ENCODE data around the gene WNT3A.

WNT3A gene, protein sequence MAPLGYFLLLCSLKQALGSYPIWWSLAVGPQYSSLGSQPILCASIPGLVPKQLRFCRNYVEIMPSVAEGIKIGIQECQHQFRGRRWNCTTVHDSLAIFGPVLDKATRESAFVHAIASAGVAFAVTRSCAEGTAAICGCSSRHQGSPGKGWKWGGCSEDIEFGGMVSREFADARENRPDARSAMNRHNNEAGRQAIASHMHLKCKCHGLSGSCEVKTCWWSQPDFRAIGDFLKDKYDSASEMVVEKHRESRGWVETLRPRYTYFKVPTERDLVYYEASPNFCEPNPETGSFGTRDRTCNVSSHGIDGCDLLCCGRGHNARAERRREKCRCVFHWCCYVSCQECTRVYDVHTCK

GRCh38 chr1:228006786-228007048 lies at the start of gene WNT3A:
TSS of gene WNT3A (plus strand) at chr1:228006998. CDS start at chr1:228007129, 131 bp downstream.
- Histone ChIP-seq H3K4me1 (ENCODE audit: insufficient read depth, low read length, severe bottlenecking) (peaks cover 3% of the 10 kb centered on the region), H3K4me3 (ENCODE audit: low read depth, low read length, poor library complexity, severe bottlenecking) (no peak within 1 kb of the TSS), H2AFZ (ENCODE audit: low read length) (no peak within 1 kb of the TSS), H3K4me2 (ENCODE audit: low read length) (no peak within 1 kb of the TSS), H3K27me3 (ENCODE audit: insufficient read depth, low read length) (no peaks in the 10 kb centered on the region), H3K79me2 (ENCODE audit: insufficient read depth, low read length) (no peaks in the 10 kb centered on the region), H3F3A (ENCODE audit: insufficient read depth, low read length) (no peaks in the 10 kb centered on the region), H3K27ac (ENCODE audit: low read depth, low read length, poor library complexity, severe bottlenecking) (no peak within 1 kb of the TSS), H3K9me3 (ENCODE audit: low read length) (no peaks in the 10 kb centered on the region), H4K20me1 (ENCODE audit: insufficient read depth, low read length) (no peaks in the 10 kb centered on the region), H3K36me3 (ENCODE audit: insufficient read depth, low read length) (no peaks in the 10 kb centered on the region), H3K9me2 (ENCODE audit: low read depth, low read length) (no peaks in the 10 kb centered on the region), H3K9ac (ENCODE audit: low read length) (no peak within 1 kb of the TSS)
- TF ChIP-seq EZH2 (IDR thresholded peaks at IDR 0.05; ENCODE audit: borderline replicate concordance, low read length) (no peak), CTCF (IDR thresholded peaks at IDR 0.05; ENCODE audit: low read length) (no peak)

GRCh38 chr1:227958617-227959324 lies 48.0 kb upstream of the WNT3A start:
- Histone ChIP-seq H3K9me2 (ENCODE audit: low read depth, low read length) (no peaks in the 10 kb centered on the region), H3K79me2 (ENCODE audit: insufficient read depth, low read length) (no peaks in the 10 kb centered on the region), H3K9me3 (ENCODE audit: low read length) (no peaks in the 10 kb centered on the region), H3K4me1 (ENCODE audit: insufficient read depth, low read length, severe bottlenecking) (no peaks in the 10 kb centered on the region), H3K4me3 (ENCODE audit: low read depth, low read length, poor library complexity, severe bottlenecking) (no peak overlapping the region), H3K36me3 (ENCODE audit: insufficient read depth, low read length) (no peaks in the 10 kb centered on the region), H3K4me2 (ENCODE audit: low read length) (no peak overlapping the region), H3F3A (ENCODE audit: insufficient read depth, low read length) (no peaks in the 10 kb centered on the region), H3K27ac (ENCODE audit: low read depth, low read length, poor library complexity, severe bottlenecking) (no peak overlapping the region), H3K9ac (ENCODE audit: low read length) (no peak overlapping the region), H4K20me1 (ENCODE audit: insufficient read depth, low read length) (no peaks in the 10 kb centered on the region), H3K27me3 (ENCODE audit: insufficient read depth, low read length) (peaks cover 7% of the 10 kb centered on the region; the same call in 1 of the 2 replicates), H2AFZ (ENCODE audit: low read length) (no peak overlapping the region)
- no peak for TF ChIP-seq CTCF (IDR thresholded peaks at IDR 0.05; ENCODE audit: low read length)
- TF ChIP-seq EZH2 (IDR thresholded peaks at IDR 0.05; ENCODE audit: borderline replicate concordance, low read length) = no peak

DNA sequence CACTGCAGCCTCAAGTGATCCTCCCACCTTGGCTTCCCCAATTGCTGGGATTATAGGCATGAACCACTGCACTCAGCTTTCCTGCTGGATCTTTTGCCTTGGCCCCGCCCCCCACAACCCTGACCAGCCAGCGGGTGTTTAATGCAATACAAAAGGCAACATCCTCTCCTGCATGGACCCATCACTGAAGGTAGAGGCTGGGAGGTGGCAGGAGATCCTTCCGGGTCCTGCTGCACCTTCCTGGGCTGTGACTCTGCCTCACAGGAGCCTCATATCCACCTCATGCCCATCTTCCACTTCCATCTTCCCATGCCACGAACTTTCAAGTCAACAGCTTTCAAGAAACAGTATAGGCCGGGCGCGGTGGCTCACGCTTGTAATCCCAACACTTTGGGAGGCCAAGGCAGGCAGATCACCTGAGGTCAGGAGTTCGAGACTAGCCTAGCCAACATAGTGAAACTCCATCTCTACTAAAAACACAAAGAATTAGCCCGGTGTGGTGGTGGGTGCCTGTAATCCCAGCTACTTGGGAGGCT lies 47.4 kb upstream of the WNT3A start:
- TF ChIP-seq EZH2 (IDR thresholded peaks at IDR 0.05; ENCODE audit: borderline replicate concordance, low read length) (no peak), CTCF (IDR thresholded peaks at IDR 0.05; ENCODE audit: low read length) (no peak)
- no peaks in the 10 kb centered on the region for H3K9me3 ChIP-seq (ENCODE audit: low read length)
- H3K79me2 ChIP-seq (ENCODE audit: insufficient read depth, low read length) = no peaks in the 10 kb centered on the region
- no peaks in the 10 kb centered on the region for H3K4me1 ChIP-seq (ENCODE audit: insufficient read depth, low read length, severe bottlenecking)
- H3K4me3 ChIP-seq (ENCODE audit: low read depth, low read length, poor library complexity, severe bottlenecking) = no peak overlapping the region
- H3F3A ChIP-seq (ENCODE audit: insufficient read depth, low read length) = no peaks in the 10 kb centered on the region
- no peak overlapping the region for H3K4me2 ChIP-seq (ENCODE audit: low read length)
- H3K9ac ChIP-seq (ENCODE audit: low read length) = no peak overlapping the region
- peaks cover 3% of the 10 kb centered on the region; the same call in 1 of the 2 replicates for H3K27me3 ChIP-seq (ENCODE audit: insufficient read depth, low read length)
- no peak overlapping the region for H2AFZ ChIP-seq (ENCODE audit: low read length)
- H3K36me3 ChIP-seq (ENCODE audit: insufficient read depth, low read length) = no peaks in the 10 kb centered on the region
- no peak overlapping the region for H3K27ac ChIP-seq (ENCODE audit: low read depth, low read length, poor library complexity, severe bottlenecking)
- H3K9me2 ChIP-seq (ENCODE audit: low read depth, low read length) = no peaks in the 10 kb centered on the region
- no peaks in the 10 kb centered on the region for H4K20me1 ChIP-seq (ENCODE audit: insufficient read depth, low read length)

All from OCI-LY1 (cell line).